ENCODE measurements around the gene MPRIP. TPM values are rescaled to one million over a fixed set of nuclear protein-coding genes. Genes with fewer than 3 reads are reported as not detected.

Gene MPRIP
- total RNA-seq, 1 experiment from 2014 or later, result 1,274 TPM

- H3K36me3 ChIP-seq (ENCODE audit: low read depth, low read length), result peaks cover 4% of the 10 kb centered on the region; the same call in 1 of the 2 replicates
- peaks cover 25% of the 10 kb centered on the region for H3K4me1 ChIP-seq (ENCODE audit: insufficient read depth, low read length)
- peak within 1 kb of the TSS; percentile 99 for H3K4me2 ChIP-seq (ENCODE audit: low read length)
- ChIA-PET CTCF (no interaction called here), POLR2A (ENCODE audit: unreplicated experiment) (no interaction called here)
- no peaks in the 10 kb centered on the region for H3K9me3 ChIP-seq (ENCODE audit: low read length)
- TF ChIP-seq, protein P1, sequence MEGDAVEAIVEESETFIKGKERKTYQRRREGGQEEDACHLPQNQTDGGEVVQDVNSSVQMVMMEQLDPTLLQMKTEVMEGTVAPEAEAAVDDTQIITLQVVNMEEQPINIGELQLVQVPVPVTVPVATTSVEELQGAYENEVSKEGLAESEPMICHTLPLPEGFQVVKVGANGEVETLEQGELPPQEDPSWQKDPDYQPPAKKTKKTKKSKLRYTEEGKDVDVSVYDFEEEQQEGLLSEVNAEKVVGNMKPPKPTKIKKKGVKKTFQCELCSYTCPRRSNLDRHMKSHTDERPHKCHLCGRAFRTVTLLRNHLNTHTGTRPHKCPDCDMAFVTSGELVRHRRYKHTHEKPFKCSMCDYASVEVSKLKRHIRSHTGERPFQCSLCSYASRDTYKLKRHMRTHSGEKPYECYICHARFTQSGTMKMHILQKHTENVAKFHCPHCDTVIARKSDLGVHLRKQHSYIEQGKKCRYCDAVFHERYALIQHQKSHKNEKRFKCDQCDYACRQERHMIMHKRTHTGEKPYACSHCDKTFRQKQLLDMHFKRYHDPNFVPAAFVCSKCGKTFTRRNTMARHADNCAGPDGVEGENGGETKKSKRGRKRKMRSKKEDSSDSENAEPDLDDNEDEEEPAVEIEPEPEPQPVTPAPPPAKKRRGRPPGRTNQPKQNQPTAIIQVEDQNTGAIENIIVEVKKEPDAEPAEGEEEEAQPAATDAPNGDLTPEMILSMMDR (conservative IDR thresholded peaks at IDR 0.05; ENCODE audit: low read depth, low read length), result no peak
- TF ChIP-seq EZH2 (IDR thresholded peaks at IDR 0.05; ENCODE audit: low read length, unreplicated experiment) (no peak), EZH2phosphoT487 (IDR thresholded peaks at IDR 0.05; ENCODE audit: borderline replicate concordance, low read length) (peak; percentile 97)
- peak; percentile 53 for ATAC-seq
- H3K9me2 ChIP-seq (replicated peaks; ENCODE audit: low read length), result no peaks in the 10 kb centered on the region
- no peaks in the 10 kb centered on the region for H3K27me3 ChIP-seq (ENCODE audit: low read length)
- intact Hi-C loops (cut with micrococcal nuclease), result no loop called here
- no TSS peak for BruUV-seq (replicated peaks)
- peaks cover 36% of the 10 kb centered on the region for H3K79me2 ChIP-seq (ENCODE audit: low read length)
- DNase-seq, result peak; percentile 74
- H3K27ac ChIP-seq (ENCODE audit: low read length), result peak within 1 kb of the TSS; percentile 4; the same call in 1 of the 2 replicates
- H2AFZ ChIP-seq (ENCODE audit: low read length), result peak within 1 kb of the TSS; percentile 84
- peaks cover 17% of the 10 kb centered on the region for H3F3A ChIP-seq (ENCODE audit: low read length, unreplicated experiment)
- H4K20me1 ChIP-seq (ENCODE audit: low read length), result no peaks in the 10 kb centered on the region
- peak within 1 kb of the TSS; percentile 72 for H3K4me3 ChIP-seq (ENCODE audit: low read length)
- peak within 1 kb of the TSS; percentile 66 for H3K9ac ChIP-seq (ENCODE audit: low read length)
These were observed 164.1 kb downstream of the MPRIP start, which contains the start of gene PLD6 for GRCh38 chr17:17206124-17206912. PLD6 (minus strand) TSS chr17:17206333; CDS start chr17:17206286, 47 bp downstream.

- ChIA-PET CTCF (no interaction called here), POLR2A (ENCODE audit: unreplicated experiment) (no interaction called here)
- no peak overlapping the region for H3K9ac ChIP-seq (ENCODE audit: low read length)
- peak overlapping the region; percentile 43; the same call in 1 of the 2 replicates for H2AFZ ChIP-seq (ENCODE audit: low read length)
- no TSS peak for BruUV-seq (replicated peaks)
- no peaks in the 10 kb centered on the region for H3K9me2 ChIP-seq (replicated peaks; ENCODE audit: low read length)
- H3K4me1 ChIP-seq (ENCODE audit: insufficient read depth, low read length), result peaks cover 25% of the 10 kb centered on the region
- no peak overlapping the region for H3K27ac ChIP-seq (ENCODE audit: low read length)
- H3F3A ChIP-seq (ENCODE audit: low read length, unreplicated experiment), result peaks cover 17% of the 10 kb centered on the region
- TF ChIP-seq EZH2 (IDR thresholded peaks at IDR 0.05; ENCODE audit: low read length, unreplicated experiment), result no peak
- no peak for TF ChIP-seq EZH2phosphoT487 (IDR thresholded peaks at IDR 0.05; ENCODE audit: borderline replicate concordance, low read length)
- TF ChIP-seq, protein P1 (conservative IDR thresholded peaks at IDR 0.05; ENCODE audit: low read depth, low read length), result no peak
- H3K4me3 ChIP-seq (ENCODE audit: low read length), result no peak overlapping the region
- H4K20me1 ChIP-seq (ENCODE audit: low read length), result no peaks in the 10 kb centered on the region
- H3K9me3 ChIP-seq (ENCODE audit: low read length), result no peaks in the 10 kb centered on the region
- ATAC-seq, result no peak
- peaks cover 4% of the 10 kb centered on the region; the same call in 1 of the 2 replicates for H3K36me3 ChIP-seq (ENCODE audit: low read depth, low read length)
- intact Hi-C loops (cut with micrococcal nuclease), result no loop called here
- DNase-seq, result no peak
- no peaks in the 10 kb centered on the region for H3K27me3 ChIP-seq (ENCODE audit: low read length)
- no peak overlapping the region for H3K4me2 ChIP-seq (ENCODE audit: low read length)
- H3K79me2 ChIP-seq (ENCODE audit: low read length), result peaks cover 36% of the 10 kb centered on the region
These were observed 164.7 kb downstream of the MPRIP start for GRCh38 chr17:17206913-17207335.

DNA sequence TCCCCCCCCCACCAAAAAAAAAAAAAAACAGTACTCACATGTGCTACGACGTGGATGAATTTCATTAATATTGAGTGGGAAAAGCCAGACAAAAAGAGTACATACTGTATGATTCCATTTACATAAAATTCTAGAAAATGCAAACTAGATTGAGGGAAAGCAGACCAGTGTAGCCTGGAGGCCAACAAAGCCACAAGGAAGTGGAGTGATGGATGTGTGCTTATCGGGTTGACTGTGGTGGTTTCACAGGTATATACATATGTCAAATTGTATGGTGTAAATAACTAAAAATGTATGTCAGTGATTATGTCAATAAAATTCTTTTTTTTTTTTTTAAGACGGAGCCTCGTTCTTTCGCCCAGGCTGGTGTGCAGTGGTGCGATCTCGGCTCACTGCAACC is 165.7 kb downstream of the MPRIP start:
- no peak for ATAC-seq
- H4K20me1 ChIP-seq (ENCODE audit: low read length), result no peaks in the 10 kb centered on the region
- peaks cover 25% of the 10 kb centered on the region for H3K4me1 ChIP-seq (ENCODE audit: insufficient read depth, low read length)
- H3K27ac ChIP-seq (ENCODE audit: low read length), result no peak overlapping the region
- H3K36me3 ChIP-seq (ENCODE audit: low read depth, low read length), result peaks cover 4% of the 10 kb centered on the region; the same call in 1 of the 2 replicates
- H3K4me2 ChIP-seq (ENCODE audit: low read length), result no peak overlapping the region
- ChIA-PET POLR2A (ENCODE audit: unreplicated experiment) (no interaction called here), CTCF (no interaction called here)
- H3F3A ChIP-seq (ENCODE audit: low read length, unreplicated experiment), result peaks cover 17% of the 10 kb centered on the region
- H3K4me3 ChIP-seq (ENCODE audit: low read length), result no peak overlapping the region
- H3K79me2 ChIP-seq (ENCODE audit: low read length), result peaks cover 26% of the 10 kb centered on the region
- no peaks in the 10 kb centered on the region for H3K9me3 ChIP-seq (ENCODE audit: low read length)
- H2AFZ ChIP-seq (ENCODE audit: low read length), result no peak overlapping the region
- intact Hi-C loops (cut with micrococcal nuclease), result no loop called here
- DNase-seq, result no peak
- no peak overlapping the region for H3K9ac ChIP-seq (ENCODE audit: low read length)
- TF ChIP-seq, protein P1 (conservative IDR thresholded peaks at IDR 0.05; ENCODE audit: low read depth, low read length), result no peak
- no peak for TF ChIP-seq EZH2phosphoT487 (IDR thresholded peaks at IDR 0.05; ENCODE audit: borderline replicate concordance, low read length)
- no peak for TF ChIP-seq EZH2 (IDR thresholded peaks at IDR 0.05; ENCODE audit: low read length, unreplicated experiment)
- no TSS peak for BruUV-seq (replicated peaks)
- no peaks in the 10 kb centered on the region for H3K27me3 ChIP-seq (ENCODE audit: low read length)
- no peaks in the 10 kb centered on the region for H3K9me2 ChIP-seq (replicated peaks; ENCODE audit: low read length)
